Hepatocyte (in vitro differentiated cells): ENCODE measurements around the gene MYZAP. TPM values are rescaled to one million over a fixed set of nuclear protein-coding genes. Genes with fewer than 3 reads are reported as not detected.

Experiments used
- DNase-seq: peaks from one replicate; pipeline ENCODE4 v3.0.0-alpha.2; 2016; ENCODE audit warnings: low spot score
- H2AFZ ChIP-seq: fragments of 200-600 bp; sonication (generic); 2 replicates; pipeline ENCODE4 v1.6.0; 2016; ENCODE audit warnings: antibody characterized with exemption, mild to moderate bottlenecking
- H3K27ac ChIP-seq: fragments of 200-600 bp; sonication (generic); 2 replicates; pipeline ENCODE4 v1.5.1; 2016; ENCODE audit warnings: mild to moderate bottlenecking
- H3K27me3 ChIP-seq: fragments of 200-600 bp; sonication (generic); 2 replicates; pipeline ENCODE4 v1.6.1; 2016
- H3K36me3 ChIP-seq: fragments of 200-600 bp; sonication (generic); replicated peaks from 2 replicates; pipeline ENCODE4 v1.5.1; 2016; ENCODE audit warnings: low read depth; ENCODE audit not compliant: insufficient read depth
- H3K4me1 ChIP-seq: fragments of 200-600 bp; sonication (generic); 2 replicates; pipeline ENCODE4 v1.5.1; 2016; ENCODE audit warnings: mild to moderate bottlenecking, moderate library complexity; ENCODE audit not compliant: insufficient read depth
- H3K4me2 ChIP-seq: fragments of 200-600 bp; sonication (generic); 2 replicates; pipeline ENCODE4 v1.6.0; 2016
- H3K4me3 ChIP-seq: fragments of 200-600 bp; sonication (generic); 2 replicates; pipeline ENCODE4 v1.5.1; 2016; ENCODE audit warnings: mild to moderate bottlenecking
- H3K79me2 ChIP-seq: fragments of 200-600 bp; sonication (generic); 2 replicates; pipeline ENCODE4 v1.6.0; 2017; ENCODE audit warnings: mild to moderate bottlenecking
- H3K9me2 ChIP-seq: fragments of 200-600 bp; sonication (generic); replicated peaks from 2 replicates; pipeline ENCODE4 v1.6.0; 2017; ENCODE audit warnings: mild to moderate bottlenecking; ENCODE audit not compliant: insufficient read depth
- H3K9me3 ChIP-seq: fragments of 200-600 bp; sonication (generic); 2 replicates; pipeline ENCODE4 v1.5.1; 2016; ENCODE audit warnings: low read depth, mild to moderate bottlenecking
- H4K20me1 ChIP-seq: fragments of 200-600 bp; sonication (generic); 2 replicates; pipeline ENCODE4 v1.6.0; 2016; ENCODE audit warnings: mild to moderate bottlenecking; ENCODE audit not compliant: insufficient read depth, poor library complexity, severe bottlenecking
- CTCF ChIP-seq: fragments of 200-600 bp; sonication (generic); IDR thresholded peaks from 2 replicates; pipeline ENCODE4 v1.5.1; 2016; ENCODE audit warnings: antibody characterized with exemption, mild to moderate bottlenecking; ENCODE audit not compliant: poor library complexity
- EZH2 ChIP-seq: fragments of 200-600 bp; sonication (generic); IDR thresholded peaks from 2 replicates; pipeline ENCODE4 v1.6.1; 2016; ENCODE audit warnings: antibody characterized with exemption, mild to moderate bottlenecking, borderline replicate concordance
- EZH2phosphoT487 ChIP-seq: fragments of 200-600 bp; sonication (generic); IDR thresholded peaks from one replicate; pipeline ENCODE4 v1.6.1; 2018; ENCODE audit warnings: antibody characterized with exemption, mild to moderate bottlenecking, low read depth, moderate library complexity; ENCODE audit not compliant: unreplicated experiment, severe bottlenecking
- WGBS: methylation state at CpG from one replicate; pipeline ENCODE4 v1.1.6; 2016; ENCODE audit warnings: low lambda C conversion rate; ENCODE audit errors: missing lambda C conversion rate; 5-methylcytosine and 5-hydroxymethylcytosine counted together
- polyA plus RNA-seq: library from polyadenylated mRNA; unstranded; fragments of >200 nt; fragmentation: Nextera tagmentation; extraction: Ambion mirVana; gene quantifications from 2 replicates; pipeline ENCODE4 v1.2.1, GENCODE V29; 2016
- total RNA-seq: library from RNA; depleted of rRNA; stranded (reverse); fragments of >200 nt; gene quantifications from 2 replicates; pipeline ENCODE4 v1.2.3, GENCODE V29; 2014

Gene MYZAP
- total and polyA plus RNA-seq, 2 experiments from 2014 or later: 12.0 to 15.5 TPM

- no peaks in the 10 kb centered on the region for H4K20me1 ChIP-seq
- no peak for DNase-seq
- no peak for TF ChIP-seq CTCF
- no peak for TF ChIP-seq EZH2phosphoT487
- TF ChIP-seq EZH2: no peak
- 68% methylated on average over 1 of the region's 1 CpG for WGBS
- peak overlapping the region; percentile 60 for H3K4me2 ChIP-seq
- H3K4me3 ChIP-seq: no peak overlapping the region
- peaks cover 64% of the 10 kb centered on the region for H3K79me2 ChIP-seq
- H3K36me3 ChIP-seq: no peaks in the 10 kb centered on the region
- no peaks in the 10 kb centered on the region for H3K27me3 ChIP-seq
- peak overlapping the region; percentile 89 for H3K27ac ChIP-seq
- H3K9me3 ChIP-seq: no peaks in the 10 kb centered on the region
- no peaks in the 10 kb centered on the region for H3K9me2 ChIP-seq
- no peak overlapping the region for H2AFZ ChIP-seq
- peaks cover 24% of the 10 kb centered on the region for H3K4me1 ChIP-seq
These were observed 8.5 kb downstream of the MYZAP start for GRCh38 chr15:57600197-57600596.

- peaks cover 24% of the 10 kb centered on the region for H3K4me1 ChIP-seq
- WGBS: 85% methylated on average over 10 of the region's 10 CpGs
- TF ChIP-seq EZH2phosphoT487 (no peak), CTCF (no peak), EZH2 (no peak)
- H3K4me2 ChIP-seq: no peak overlapping the region
- H4K20me1 ChIP-seq: no peaks in the 10 kb centered on the region
- no peak overlapping the region for H3K4me3 ChIP-seq
- H3K27ac ChIP-seq: no peak overlapping the region
- H3K9me3 ChIP-seq: no peaks in the 10 kb centered on the region
- H3K9me2 ChIP-seq: no peaks in the 10 kb centered on the region
- no peaks in the 10 kb centered on the region for H3K27me3 ChIP-seq
- H2AFZ ChIP-seq: no peak overlapping the region
- H3K79me2 ChIP-seq: peaks cover 53% of the 10 kb centered on the region
- no peak for DNase-seq
- no peaks in the 10 kb centered on the region for H3K36me3 ChIP-seq
These were observed 12.8 kb downstream of the MYZAP start for GRCh38 chr15:57604507-57604906.

- 88% methylated on average over 1 of the region's 1 CpG for WGBS
- H2AFZ ChIP-seq: no peak overlapping the region
- no peaks in the 10 kb centered on the region for H4K20me1 ChIP-seq
- H3K4me3 ChIP-seq: no peak overlapping the region
- no peaks in the 10 kb centered on the region for H3K9me3 ChIP-seq
- peaks cover 47% of the 10 kb centered on the region for H3K79me2 ChIP-seq
- peaks cover 31% of the 10 kb centered on the region for H3K4me1 ChIP-seq
- H3K27me3 ChIP-seq: no peaks in the 10 kb centered on the region
- H3K9me2 ChIP-seq: no peaks in the 10 kb centered on the region
- no peak for DNase-seq
- no peak overlapping the region for H3K27ac ChIP-seq
- H3K4me2 ChIP-seq: no peak overlapping the region
- no peak for TF ChIP-seq CTCF
- no peak for TF ChIP-seq EZH2phosphoT487
- TF ChIP-seq EZH2: no peak
- H3K36me3 ChIP-seq: no peaks in the 10 kb centered on the region
These were observed 13.8 kb downstream of the MYZAP start for GRCh38 chr15:57605491-57605890.

GRCh38 chr15:57606048-57606447 lies 14.3 kb downstream of the MYZAP start:
- H3K4me1 ChIP-seq: peaks cover 37% of the 10 kb centered on the region
- TF ChIP-seq EZH2 (no peak), CTCF (no peak), EZH2phosphoT487 (no peak)

More at GRCh38 chr15:57606048-57606447, 14.3 kb downstream of the MYZAP start:
- no peaks in the 10 kb centered on the region for H3K27me3 ChIP-seq
- no peak overlapping the region for H3K27ac ChIP-seq
- H2AFZ ChIP-seq: no peak overlapping the region
- H3K4me3 ChIP-seq: no peak overlapping the region
- no peak for DNase-seq
- H3K79me2 ChIP-seq: peaks cover 41% of the 10 kb centered on the region
- H4K20me1 ChIP-seq: no peaks in the 10 kb centered on the region
- 99% methylated on average over 2 of the region's 2 CpGs for WGBS
- H3K9me2 ChIP-seq: no peaks in the 10 kb centered on the region
- no peak overlapping the region for H3K4me2 ChIP-seq
- no peaks in the 10 kb centered on the region for H3K36me3 ChIP-seq
- H3K9me3 ChIP-seq: no peaks in the 10 kb centered on the region
